Ectodermal cell (in vitro differentiated cells): ENCODE measurements around the gene CTF1.

Experiments used
- H3K27ac ChIP-seq: 2 replicates; pipeline ENCODE4 v1.7.0; 2013; ENCODE audit warnings: mild to moderate bottlenecking, low read depth, low read length; ENCODE audit not compliant: insufficient read depth, poor library complexity, severe bottlenecking
- H3K27me3 ChIP-seq: 2 replicates; pipeline ENCODE4 v1.7.0; 2013; ENCODE audit warnings: mild to moderate bottlenecking, low read length; ENCODE audit not compliant: insufficient read depth, control insufficient read depth, poor library complexity, severe bottlenecking
- H3K36me3 ChIP-seq: one replicate; pipeline ENCODE4 v1.7.0; 2013; ENCODE audit warnings: low read length; ENCODE audit not compliant: control insufficient read depth, insufficient read depth
- H3K4me1 ChIP-seq: one replicate; pipeline ENCODE4 v1.7.0; 2013; ENCODE audit warnings: low read length; ENCODE audit not compliant: control insufficient read depth, insufficient read depth
- H3K4me3 ChIP-seq: 2 replicates; pipeline ENCODE4 v1.7.0; 2013; ENCODE audit warnings: low read depth, low read length, control low read depth; ENCODE audit not compliant: insufficient read depth
- H3K9me3 ChIP-seq: 2 replicates; pipeline ENCODE4 v1.7.0; 2013; ENCODE audit warnings: mild to moderate bottlenecking, low read length, moderate library complexity; ENCODE audit not compliant: control insufficient read depth
- WGBS, 2 experiments: methylation state at CpG; one replicate each; pipeline ENCODE4 v1.1.7; 2013; ENCODE audit warnings: missing lambda C conversion rate in 2 of 2; 5-methylcytosine and 5-hydroxymethylcytosine counted together

Gene CTF1

DNA sequence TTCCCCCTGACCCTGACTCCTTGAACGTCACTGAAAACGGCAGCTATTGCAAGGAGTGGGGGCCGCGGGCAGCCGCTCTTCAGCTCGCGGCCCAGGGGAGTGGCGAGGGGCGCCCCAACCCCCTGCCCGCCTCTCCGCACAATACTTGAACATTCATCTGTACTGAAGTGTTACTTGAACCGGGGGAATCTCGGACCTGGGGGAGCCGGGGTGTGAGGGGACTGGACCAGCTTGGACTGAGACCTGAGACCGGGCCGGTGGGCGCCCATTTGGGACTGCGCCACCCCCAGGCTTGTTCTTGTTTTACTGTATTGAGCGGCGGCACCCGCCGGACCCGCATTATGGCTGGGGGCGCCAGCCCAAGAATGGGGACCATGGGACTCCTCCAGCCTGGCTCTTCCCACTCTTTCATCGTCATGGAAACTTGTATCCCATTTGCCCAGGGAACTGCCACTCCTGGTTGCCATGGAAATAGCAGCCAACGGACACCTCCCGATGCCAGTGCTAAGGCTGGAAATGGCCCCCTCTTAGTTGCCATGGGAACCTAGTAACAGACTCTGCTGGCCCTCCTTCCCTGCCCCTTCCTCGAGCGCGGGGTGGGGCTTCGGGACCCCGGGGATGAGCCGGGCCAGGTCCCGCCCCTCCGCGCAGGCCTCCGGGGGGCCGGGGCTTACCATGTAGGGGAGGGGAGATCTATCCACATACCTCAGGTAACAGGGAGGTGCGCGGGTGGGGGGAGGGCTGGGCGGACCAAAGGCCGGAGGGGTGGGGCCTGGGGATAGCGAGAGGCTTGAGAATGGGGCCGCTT is 51.6 kb downstream of the CTF1 start:
- H3K27ac ChIP-seq: peak overlapping the region; percentile 97
- peak overlapping the region; percentile 87 for H3K4me3 ChIP-seq
- WGBS, 2 experiments: 1% methylated on average over 36 to 44 of the region's 44 CpGs
- peaks cover 12% of the 10 kb centered on the region for H3K4me1 ChIP-seq
- peaks cover 16% of the 10 kb centered on the region for H3K36me3 ChIP-seq
- H3K27me3 ChIP-seq: no peaks in the 10 kb centered on the region
- H3K9me3 ChIP-seq: no peaks in the 10 kb centered on the region

DNA sequence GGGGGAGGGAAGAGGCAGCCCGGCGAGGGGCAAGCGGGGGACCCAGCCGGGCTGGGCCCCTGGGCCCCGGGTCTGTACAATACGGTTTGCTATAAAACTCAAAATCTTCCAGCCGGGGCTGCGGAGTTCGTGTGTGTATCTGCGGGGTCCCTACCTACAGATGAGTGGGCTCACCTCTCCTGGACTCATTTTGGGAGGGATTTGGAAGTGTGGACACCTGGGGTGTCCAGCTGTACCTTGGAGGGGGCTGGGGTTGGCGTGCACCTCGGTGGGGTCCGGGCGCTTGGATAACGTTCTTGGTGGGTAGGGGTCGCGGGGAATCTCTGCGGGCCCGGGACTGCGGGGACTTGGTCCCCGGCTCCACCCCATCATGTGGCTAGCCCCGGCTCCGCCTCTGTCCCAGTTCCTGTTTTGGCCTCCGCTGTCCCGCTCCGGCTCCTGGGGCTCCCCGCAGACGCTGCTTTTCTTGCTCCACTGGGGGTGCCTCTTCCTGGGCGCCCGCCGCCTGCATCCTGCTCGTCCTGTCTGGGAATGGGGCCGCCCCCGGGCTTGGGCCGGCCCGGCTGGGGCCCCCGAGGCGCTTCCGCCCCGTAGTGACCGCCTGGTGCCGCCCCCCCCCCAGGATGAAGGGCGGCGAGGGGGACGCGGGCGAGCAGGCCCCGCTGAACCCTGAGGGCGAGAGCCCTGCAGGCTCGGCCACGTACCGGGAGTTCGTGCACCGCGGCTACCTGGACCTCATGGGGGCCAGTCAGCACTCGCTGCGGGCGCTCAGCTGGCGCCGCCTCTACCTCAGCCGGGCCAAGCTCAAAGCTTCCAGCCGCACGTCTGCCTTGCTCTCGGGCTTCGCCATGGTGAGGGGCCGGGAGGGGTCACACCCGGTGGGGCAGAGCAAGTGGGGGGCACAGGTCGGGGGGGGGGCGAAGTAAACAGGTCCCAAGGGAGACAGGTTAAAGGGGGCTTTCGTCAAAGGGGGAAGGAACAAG is 52.5 kb downstream of the CTF1 start, which contains the start of gene ORAI3:
ORAI3 (plus strand) TSS at position 402 of the 983 bp plus-strand sequence; CDS start at position 624, 222 bp downstream.
- no peaks in the 10 kb centered on the region for H3K27me3 ChIP-seq
- no peaks in the 10 kb centered on the region for H3K9me3 ChIP-seq
- peaks cover 16% of the 10 kb centered on the region for H3K4me1 ChIP-seq
- peaks cover 11% of the 10 kb centered on the region for H3K36me3 ChIP-seq
- 0% methylated on average over 70 of the region's 70 CpGs for WGBS, 2 experiments
- H3K27ac ChIP-seq: peak within 1 kb of the TSS; percentile 97
- H3K4me3 ChIP-seq: peak within 1 kb of the TSS; percentile 87

DNA sequence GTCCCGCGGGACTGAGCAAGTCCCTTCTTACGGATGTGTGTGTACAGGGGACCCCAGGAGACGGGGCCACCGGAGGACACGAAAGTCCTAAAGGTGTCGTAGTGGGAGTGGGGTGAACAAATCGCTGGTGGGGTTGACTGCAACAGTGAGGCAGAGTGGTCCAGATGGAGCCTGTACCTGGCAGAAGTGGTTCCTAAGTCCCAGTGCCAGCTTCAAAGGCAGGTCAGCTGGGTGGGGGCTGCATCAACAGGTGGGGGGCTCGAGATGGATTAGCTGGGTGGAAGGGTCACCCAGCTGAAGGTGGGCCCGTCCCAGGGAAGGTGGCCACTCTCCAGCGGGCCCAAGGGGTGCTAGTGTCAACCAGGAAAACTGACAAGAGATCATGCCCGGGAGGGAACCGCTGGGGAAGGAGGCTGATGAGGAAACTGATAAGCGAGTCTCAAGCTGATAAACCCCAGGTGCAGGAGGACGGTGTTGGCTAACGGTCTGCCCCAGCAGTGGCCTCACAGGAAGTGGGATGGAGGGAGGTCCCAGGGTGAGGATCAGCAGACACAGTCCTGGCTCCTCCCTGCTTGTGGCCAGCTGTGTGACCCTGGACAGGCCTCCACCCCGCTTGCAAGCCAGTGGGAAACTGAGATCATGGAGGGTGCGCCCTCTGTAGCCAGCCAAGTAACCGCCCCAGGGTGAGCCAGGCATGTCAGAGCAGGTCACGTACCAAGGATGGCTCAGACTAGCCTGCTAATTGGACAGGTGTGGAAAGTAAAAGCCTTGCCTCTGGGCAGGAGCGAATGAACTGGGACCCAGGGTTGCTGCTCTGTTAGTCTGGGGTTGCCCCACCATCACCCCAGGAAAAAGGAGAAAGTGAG is 53.5 kb downstream of the CTF1 start:
- H3K36me3 ChIP-seq: peaks cover 2% of the 10 kb centered on the region
- no peaks in the 10 kb centered on the region for H3K27me3 ChIP-seq
- H3K4me1 ChIP-seq: peaks cover 19% of the 10 kb centered on the region
- WGBS, 2 experiments: 12 to 14% methylated on average over 21 of the region's 21 CpGs
- no peaks in the 10 kb centered on the region for H3K9me3 ChIP-seq
- peak overlapping the region; percentile 87 for H3K4me3 ChIP-seq
- no peak overlapping the region for H3K27ac ChIP-seq

DNA sequence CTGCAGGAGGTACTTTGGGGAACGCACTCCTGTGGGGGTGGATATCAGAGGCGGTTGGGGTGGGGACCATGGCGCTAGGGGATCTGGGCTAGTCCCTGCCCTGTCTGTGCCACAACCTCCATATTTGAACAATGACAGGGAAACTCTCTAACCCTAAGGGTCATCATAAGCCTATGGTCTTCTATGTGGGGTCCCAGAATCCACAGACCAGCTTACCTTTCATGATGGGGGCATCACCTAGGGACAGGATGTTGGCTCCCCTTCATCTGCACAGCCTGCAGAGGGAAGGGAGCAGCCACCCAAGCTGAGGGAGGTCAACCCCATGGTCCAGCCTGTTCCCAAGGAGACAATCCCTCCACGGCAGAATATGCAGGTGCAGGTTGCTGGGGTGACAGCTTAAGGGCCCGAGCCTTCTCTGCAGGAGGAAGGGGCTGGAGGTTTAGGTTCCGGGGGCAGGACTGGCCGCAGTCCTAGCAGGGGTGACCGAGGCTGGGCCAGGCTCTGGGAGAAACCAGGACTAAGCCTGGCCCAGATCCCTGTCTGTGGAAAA is 54.2 kb downstream of the CTF1 start:
- Histone ChIP-seq H3K4me3 (peak overlapping the region; percentile 87), H3K36me3 (no peaks in the 10 kb centered on the region), H3K9me3 (no peaks in the 10 kb centered on the region), H3K27me3 (no peaks in the 10 kb centered on the region), H3K4me1 (peaks cover 19% of the 10 kb centered on the region), H3K27ac (no peak overlapping the region)
- 86 to 89% methylated on average over 8 of the region's 8 CpGs for WGBS, 2 experiments

DNA sequence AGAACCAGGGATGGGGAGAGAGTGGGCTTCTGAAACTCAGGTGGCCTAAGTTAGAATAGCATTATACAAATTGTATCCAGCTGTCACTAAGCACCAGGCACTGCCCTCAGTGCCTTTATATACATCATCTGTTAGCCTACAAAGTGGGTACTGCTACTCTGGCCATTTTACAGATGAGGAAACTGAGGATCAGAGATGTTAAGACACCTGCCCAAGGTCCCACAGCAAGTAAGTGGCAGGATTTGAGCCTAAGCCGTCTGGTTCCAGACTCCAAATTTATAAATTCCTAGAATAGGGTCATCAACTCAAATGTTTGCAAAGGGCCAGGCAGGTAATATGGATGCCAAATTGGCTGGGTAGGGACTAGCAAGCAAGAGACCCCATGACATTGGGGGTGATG is 54.8 kb downstream of the CTF1 start:
- H3K9me3 ChIP-seq: no peaks in the 10 kb centered on the region
- WGBS, 2 experiments: 88 to 97% methylated on average over 1 of the region's 1 CpG
- H3K4me1 ChIP-seq: peaks cover 19% of the 10 kb centered on the region
- no peaks in the 10 kb centered on the region for H3K27me3 ChIP-seq
- H3K4me3 ChIP-seq: no peak overlapping the region
- no peaks in the 10 kb centered on the region for H3K36me3 ChIP-seq
- no peak overlapping the region for H3K27ac ChIP-seq

DNA sequence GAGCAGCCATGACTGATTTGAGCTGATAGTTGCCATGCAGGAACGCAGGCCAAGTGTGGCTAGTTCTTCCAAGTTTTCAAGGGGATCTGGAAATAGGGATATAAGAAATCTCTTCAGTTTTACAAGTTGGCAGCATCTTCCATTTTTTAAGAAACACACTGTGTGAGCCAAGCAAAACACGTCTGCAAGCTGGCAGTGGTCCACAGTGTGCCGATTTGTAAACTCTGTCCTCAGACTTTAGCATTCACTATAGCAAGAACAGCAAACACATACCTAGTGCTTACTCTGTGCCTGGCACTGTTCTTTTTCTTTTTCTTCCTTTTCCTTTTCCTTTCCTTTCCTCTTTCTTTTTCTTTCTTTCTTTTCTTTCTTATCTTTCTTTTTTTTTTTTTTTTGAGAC is 55.3 kb downstream of the CTF1 start:
- Histone ChIP-seq H3K27me3 (no peaks in the 10 kb centered on the region), H3K4me3 (no peak overlapping the region), H3K9me3 (no peaks in the 10 kb centered on the region), H3K4me1 (peaks cover 19% of the 10 kb centered on the region), H3K27ac (no peak overlapping the region), H3K36me3 (no peaks in the 10 kb centered on the region)
- 93 to 95% methylated on average over 3 of the region's 3 CpGs for WGBS, 2 experiments

DNA sequence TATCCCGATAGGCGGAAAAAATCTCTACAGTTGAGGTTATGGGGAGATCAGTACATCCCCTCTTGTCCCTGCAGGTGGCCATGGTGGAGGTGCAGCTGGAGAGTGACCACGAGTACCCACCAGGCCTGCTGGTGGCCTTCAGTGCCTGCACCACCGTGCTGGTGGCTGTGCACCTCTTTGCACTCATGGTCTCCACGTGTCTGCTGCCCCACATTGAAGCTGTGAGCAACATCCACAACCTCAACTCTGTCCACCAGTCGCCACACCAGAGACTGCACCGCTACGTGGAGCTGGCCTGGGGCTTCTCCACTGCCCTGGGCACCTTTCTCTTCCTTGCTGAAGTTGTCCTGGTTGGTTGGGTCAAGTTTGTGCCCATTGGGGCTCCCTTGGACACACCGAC is 56.7 kb downstream of the CTF1 start:
- WGBS, 2 experiments: 78 to 80% methylated on average over 9 of the region's 9 CpGs
- no peaks in the 10 kb centered on the region for H3K36me3 ChIP-seq
- H3K27ac ChIP-seq: no peak overlapping the region
- H3K9me3 ChIP-seq: no peaks in the 10 kb centered on the region
- H3K4me3 ChIP-seq: no peak overlapping the region
- peaks cover 13% of the 10 kb centered on the region for H3K4me1 ChIP-seq
- H3K27me3 ChIP-seq: no peaks in the 10 kb centered on the region
